Measurements from ENCODE around the gene MRRF. TPM values are rescaled to one million over a fixed set of nuclear protein-coding genes. Genes with fewer than 3 reads are reported as not detected.

Gene MRRF
- total RNA-seq, 4 donors from 2014 or later: 22.7 to 39.4 (median 38.2) TPM

GRCh38 chr9:122221183-122221811 lies 43.4 kb upstream of the MRRF start:
- Histone ChIP-seq H3K27ac (no peak overlapping the region), H3K27me3 (peaks cover 0 to 100% of the 10 kb centered on the region in 2 donors), H3K4me3 (no peak overlapping the region)

GRCh38 chr9:122222791-122223190 lies 41.9 kb upstream of the MRRF start:
- Histone ChIP-seq H3K9me3 (no peaks in the 10 kb centered on the region), H3K36me3 (no peaks in the 10 kb centered on the region), H3K4me3 (no peak overlapping the region), H3K4me1 (peaks cover 0 to 64% (median 18%) of the 10 kb centered on the region in 4 donors), H3K27me3 (peaks cover 0 to 100% of the 10 kb centered on the region in 2 donors), H3K27ac (no peak overlapping the region)
- no peak for DNase-seq (ENCODE audit: low spot score in 2 of 2)
- WGBS, 2 donors: 38 to 44% methylated on average over 5 of the region's 5 CpGs
- TF ChIP-seq, protein P1, sequence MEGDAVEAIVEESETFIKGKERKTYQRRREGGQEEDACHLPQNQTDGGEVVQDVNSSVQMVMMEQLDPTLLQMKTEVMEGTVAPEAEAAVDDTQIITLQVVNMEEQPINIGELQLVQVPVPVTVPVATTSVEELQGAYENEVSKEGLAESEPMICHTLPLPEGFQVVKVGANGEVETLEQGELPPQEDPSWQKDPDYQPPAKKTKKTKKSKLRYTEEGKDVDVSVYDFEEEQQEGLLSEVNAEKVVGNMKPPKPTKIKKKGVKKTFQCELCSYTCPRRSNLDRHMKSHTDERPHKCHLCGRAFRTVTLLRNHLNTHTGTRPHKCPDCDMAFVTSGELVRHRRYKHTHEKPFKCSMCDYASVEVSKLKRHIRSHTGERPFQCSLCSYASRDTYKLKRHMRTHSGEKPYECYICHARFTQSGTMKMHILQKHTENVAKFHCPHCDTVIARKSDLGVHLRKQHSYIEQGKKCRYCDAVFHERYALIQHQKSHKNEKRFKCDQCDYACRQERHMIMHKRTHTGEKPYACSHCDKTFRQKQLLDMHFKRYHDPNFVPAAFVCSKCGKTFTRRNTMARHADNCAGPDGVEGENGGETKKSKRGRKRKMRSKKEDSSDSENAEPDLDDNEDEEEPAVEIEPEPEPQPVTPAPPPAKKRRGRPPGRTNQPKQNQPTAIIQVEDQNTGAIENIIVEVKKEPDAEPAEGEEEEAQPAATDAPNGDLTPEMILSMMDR (IDR thresholded peaks at IDR 0.05): no peak
- TF ChIP-seq EP300 (IDR thresholded peaks at IDR 0.05) (no peak), POLR2A (IDR thresholded peaks at IDR 0.05) (no peak)

More at GRCh38 chr9:122221183-122221811, 43.4 kb upstream of the MRRF start:
- DNase-seq (ENCODE audit: low spot score in 2 of 2): no peak
- WGBS, 2 donors: 21 to 33% methylated on average over 17 to 24 of the region's 27 CpGs
- TF ChIP-seq POLR2A (IDR thresholded peaks at IDR 0.05): no peak
- TF ChIP-seq, protein P1 (IDR thresholded peaks at IDR 0.05): no peak
- TF ChIP-seq EP300 (IDR thresholded peaks at IDR 0.05): no peak
- no peaks in the 10 kb centered on the region for H3K9me3 ChIP-seq
- H3K4me1 ChIP-seq: peaks cover 0 to 49% (median 15%) of the 10 kb centered on the region in 4 donors
- H3K36me3 ChIP-seq: no peaks in the 10 kb centered on the region

DNA sequence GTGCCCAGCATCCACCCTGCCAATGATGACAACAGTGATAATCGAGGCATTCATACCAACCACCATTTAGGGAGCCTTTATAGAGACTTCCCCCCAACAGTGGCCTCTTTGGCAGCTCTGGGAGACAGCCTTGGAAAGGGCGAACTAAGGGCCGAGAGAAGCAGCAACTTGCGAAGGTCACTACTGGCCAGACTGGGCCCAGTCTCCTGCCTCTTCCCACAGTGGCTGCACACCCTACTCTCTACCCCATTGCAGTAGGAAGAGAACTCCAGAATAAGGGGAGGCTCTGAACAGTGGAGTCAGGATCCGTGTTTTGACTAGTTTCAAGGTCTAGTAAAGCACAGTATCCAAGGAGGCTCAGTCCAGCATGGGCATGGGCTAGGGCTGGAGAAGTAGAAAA lies 41.2 kb upstream of the MRRF start:
- no peaks in the 10 kb centered on the region for H3K36me3 ChIP-seq
- WGBS, 2 donors: 62 to 73% methylated on average over 5 of the region's 5 CpGs
- no peaks in the 10 kb centered on the region for H3K9me3 ChIP-seq
- no peak overlapping the region for H3K27ac ChIP-seq
- peaks cover 0 to 100% of the 10 kb centered on the region in 2 donors for H3K27me3 ChIP-seq
- H3K4me1 ChIP-seq: peaks cover 0 to 68% (median 24%) of the 10 kb centered on the region in 4 donors
- TF ChIP-seq, protein P1 (IDR thresholded peaks at IDR 0.05): no peak
- TF ChIP-seq POLR2A (IDR thresholded peaks at IDR 0.05) (no peak), EP300 (IDR thresholded peaks at IDR 0.05) (no peak)
- no peak for DNase-seq (ENCODE audit: low spot score in 2 of 2)
- no peak overlapping the region for H3K4me3 ChIP-seq

- Histone ChIP-seq H3K4me3 (peak overlapping the region in 1 of 4 donors; percentile 51), H3K9me3 (no peaks in the 10 kb centered on the region), H3K27me3 (peaks cover 4 to 98% of the 10 kb centered on the region in 2 donors), H3K36me3 (no peaks in the 10 kb centered on the region), H3K4me1 (peaks cover 0 to 55% (median 12%) of the 10 kb centered on the region in 4 donors), H3K27ac (no peak overlapping the region)
- DNase-seq (ENCODE audit: low spot score in 2 of 2): no peak
- TF ChIP-seq POLR2A (IDR thresholded peaks at IDR 0.05) (no peak), EP300 (IDR thresholded peaks at IDR 0.05) (no peak)
- 45 to 48% methylated on average over 40 to 49 of the region's 51 CpGs for WGBS, 2 donors
Observed at GRCh38 chr9:122225312-122226141, 39.2 kb upstream of the MRRF start.

DNA sequence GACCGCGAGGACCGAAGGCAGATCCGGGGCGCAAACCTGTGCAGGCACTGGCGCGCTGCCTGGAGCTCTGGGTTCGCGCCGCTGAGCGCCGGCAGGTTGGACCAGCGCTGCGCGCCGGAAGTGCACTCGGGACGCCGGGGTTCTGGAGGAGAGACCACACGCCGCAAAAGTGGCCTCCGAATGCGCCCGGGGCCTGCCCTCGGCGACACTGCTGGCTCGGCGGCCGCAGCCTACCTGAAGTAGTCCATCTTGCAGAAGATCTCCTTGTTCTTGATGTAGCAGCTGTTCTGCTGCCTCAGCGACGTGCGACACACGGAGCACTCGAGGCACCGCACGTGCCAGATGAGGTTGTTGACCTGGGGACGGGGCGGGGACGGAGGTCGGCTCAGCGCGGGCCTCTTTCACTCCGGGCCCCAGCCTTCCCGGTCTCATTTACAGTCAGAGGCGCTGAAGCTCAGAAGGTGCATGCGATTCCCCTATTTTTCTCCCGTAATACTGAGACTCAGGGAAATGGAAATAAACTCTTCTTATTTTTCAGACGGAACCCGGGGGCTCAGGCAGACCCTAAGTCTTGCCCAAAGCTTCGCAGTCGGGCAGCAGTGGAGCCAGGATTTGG lies 38.4 kb upstream of the MRRF start:
- Histone ChIP-seq H3K4me1 (peaks cover 0 to 48% (median 12%) of the 10 kb centered on the region in 4 donors), H3K27me3 (peaks cover 4 to 98% of the 10 kb centered on the region in 2 donors)

More for the DNA sequence above, 38.4 kb upstream of the MRRF start:
- 25 to 47% methylated on average over 45 to 51 of the region's 51 CpGs for WGBS, 2 donors
- TF ChIP-seq, protein P1 (IDR thresholded peaks at IDR 0.05): no peak
- TF ChIP-seq EP300 (IDR thresholded peaks at IDR 0.05): no peak
- TF ChIP-seq POLR2A (IDR thresholded peaks at IDR 0.05): no peak
- H3K36me3 ChIP-seq: no peaks in the 10 kb centered on the region
- no peak overlapping the region for H3K27ac ChIP-seq
- peak overlapping the region in 1 of 4 donors; percentile 51 for H3K4me3 ChIP-seq
- DNase-seq (ENCODE audit: low spot score in 2 of 2): no peak
- H3K9me3 ChIP-seq: no peaks in the 10 kb centered on the region

Data from tibial nerve (tissue), 4 donors.